Measurements from ENCODE around the gene MIEF1.
"Not testable (repeated sequence)": the region's sequence is repeated elsewhere in the genome, so short reads cannot be mapped to it uniquely, and the experiment has no call there.

Gene MIEF1

GRCh38 chr22:39500101-39500500 lies 2.0 kb upstream of the MIEF1 start:
- H3K4me1 Mint-ChIP-seq = peaks cover 66% of the 10 kb centered on the region
- H3K27ac Mint-ChIP-seq = no peak overlapping the region
- TF ChIP-seq CTCF (IDR thresholded peaks at IDR 0.05) = no peak
- H3K4me3 Mint-ChIP-seq = peak overlapping the region; percentile 15
- H3K36me3 Mint-ChIP-seq (ENCODE audit: low read depth) = peaks cover 12% of the 10 kb centered on the region
- H3K27me3 Mint-ChIP-seq (ENCODE audit: low read depth, poor library complexity) = peaks cover 8% of the 10 kb centered on the region
- no peak for DNase-seq
- no peaks in the 10 kb centered on the region for H3K9me3 Mint-ChIP-seq

GRCh38 chr22:39501644-39502108 lies 414 bp upstream of the MIEF1 start:
- DNase-seq = no peak
- Mint-ChIP-seq H3K4me3 (peak overlapping the region; percentile 96), H3K27me3 (ENCODE audit: low read depth, poor library complexity) (peaks cover 8% of the 10 kb centered on the region), H3K4me1 (peaks cover 60% of the 10 kb centered on the region), H3K27ac (no peak overlapping the region), H3K36me3 (ENCODE audit: low read depth) (peaks cover 27% of the 10 kb centered on the region), H3K9me3 (no peaks in the 10 kb centered on the region)
- no peak for TF ChIP-seq CTCF (IDR thresholded peaks at IDR 0.05)

- Mint-ChIP-seq H3K36me3 (ENCODE audit: low read depth) (peaks cover 32% of the 10 kb centered on the region), H3K4me3 (peak overlapping the region; percentile 96), H3K27ac (peak overlapping the region; percentile 66), H3K9me3 (no peaks in the 10 kb centered on the region), H3K4me1 (peaks cover 56% of the 10 kb centered on the region), H3K27me3 (ENCODE audit: low read depth, poor library complexity) (peaks cover 8% of the 10 kb centered on the region)
- TF ChIP-seq CTCF (IDR thresholded peaks at IDR 0.05) = no peak
- DNase-seq = no peak
These were observed 809 bp downstream of the MIEF1 start for GRCh38 chr22:39502789-39503409.

GRCh38 chr22:39503630-39504029 lies 1.5 kb downstream of the MIEF1 start:
- TF ChIP-seq CTCF (IDR thresholded peaks at IDR 0.05) = no peak
- Mint-ChIP-seq H3K4me1 (peaks cover 50% of the 10 kb centered on the region), H3K9me3 (no peaks in the 10 kb centered on the region), H3K4me3 (peak overlapping the region; percentile 96), H3K36me3 (ENCODE audit: low read depth) (peaks cover 39% of the 10 kb centered on the region), H3K27ac (no peak overlapping the region), H3K27me3 (ENCODE audit: low read depth, poor library complexity) (peaks cover 8% of the 10 kb centered on the region)
- DNase-seq = no peak

- H3K27ac Mint-ChIP-seq = no peak overlapping the region
- peaks cover 42% of the 10 kb centered on the region for H3K36me3 Mint-ChIP-seq (ENCODE audit: low read depth)
- no peak overlapping the region for H3K4me3 Mint-ChIP-seq
- peaks cover 8% of the 10 kb centered on the region for H3K27me3 Mint-ChIP-seq (ENCODE audit: low read depth, poor library complexity)
- peaks cover 45% of the 10 kb centered on the region for H3K4me1 Mint-ChIP-seq
- H3K9me3 Mint-ChIP-seq = no peaks in the 10 kb centered on the region
- TF ChIP-seq CTCF (IDR thresholded peaks at IDR 0.05) = no peak
- no peak for DNase-seq
These were observed 2.0 kb downstream of the MIEF1 start for GRCh38 chr22:39504071-39504470.

GRCh38 chr22:39507021-39507420 lies 4.9 kb downstream of the MIEF1 start:
- H3K9me3 Mint-ChIP-seq; H3K4me3 Mint-ChIP-seq; H3K27me3 Mint-ChIP-seq (ENCODE audit: low read depth, poor library complexity); H3K27ac Mint-ChIP-seq; DNase-seq: not testable (repeated sequence)
- peaks cover 16% of the 10 kb centered on the region for H3K4me1 Mint-ChIP-seq
- H3K36me3 Mint-ChIP-seq (ENCODE audit: low read depth) = peaks cover 67% of the 10 kb centered on the region
